HEK293 (cell line): ENCODE data around the gene SEC24C.

Experiments used
- CTCF ChIA-PET: fragments of 350-600 bp; formaldehyde crosslinking; extraction: SDS; loops from one replicate; lab custom pipeline; 2021; ENCODE audit warnings: antibody characterized with exemption; lab: Yijun Ruan, JAX
- POLR2A ChIA-PET: fragments of 300-600 bp; formaldehyde crosslinking; extraction: SDS; loops from one replicate; lab custom pipeline; 2020; ENCODE audit warnings: antibody characterized with exemption, inconsistent platforms; lab: Yijun Ruan, JAX
- H3K27ac ChIP-seq: fragments of 200-500 bp; sonication (Bioruptor generic); 2 replicates; pipeline ENCODE4 v1.5.1; 2014; ENCODE audit warnings: low read depth, low read length, control low read depth, inconsistent platforms; ENCODE audit errors: extremely low read depth
- H3K36me3 ChIP-seq, 2 experiments: fragments of 200-500 bp in 1 of 2; sonication (Bioruptor generic) in 1 of 2; 1 replicate in 1 of 2; 2 replicates in 1 of 2; pipeline ENCODE4 v1.5.1; 2014 to 2017; ENCODE audit warnings: inconsistent platforms in 2 of 2, low read length in 2 of 2; ENCODE audit not compliant: control insufficient read depth in 2 of 2, insufficient read depth in 1 of 2
- H3K4me1 ChIP-seq: fragments of 200-500 bp; sonication (Bioruptor generic); 2 replicates; pipeline ENCODE4 v1.5.1; 2014; ENCODE audit warnings: mild to moderate bottlenecking, low read length, inconsistent platforms; ENCODE audit not compliant: control insufficient read depth, insufficient read depth
- H3K4me3 ChIP-seq: 2 replicates; pipeline ENCODE4 v1.5.1; 2011; ENCODE audit warnings: low read depth, mild to moderate bottlenecking, control low read depth, low read length, moderate library complexity
- H3K9me3 ChIP-seq: fragments of 200-500 bp; sonication (Bioruptor generic); 2 replicates; pipeline ENCODE4 v1.5.1; 2014; ENCODE audit warnings: low read depth, low read length, inconsistent platforms; ENCODE audit not compliant: control insufficient read depth, insufficient read depth
- HOXD13 ChIP-seq: sonication (generic); formaldehyde crosslinking; IDR thresholded peaks from 2 replicates; pipeline ENCODE4 v1.8.0; 2022; ENCODE audit warnings: missing genetic modification reagents, borderline replicate concordance
- INSM2 ChIP-seq: fragments of 450-650 bp; formaldehyde crosslinking; IDR thresholded peaks from 2 replicates; pipeline ENCODE4 v1.5.1; 2016; ENCODE audit warnings: missing biosample characterization, missing genetic modification characterization
- TRIM28 ChIP-seq: IDR thresholded peaks from 2 replicates; pipeline ENCODE4 v1.6.1; 2011; ENCODE audit warnings: low read length, control low read depth, borderline replicate concordance
- ZBTB49 ChIP-seq: fragments of 450-650 bp; formaldehyde crosslinking; IDR thresholded peaks from 2 replicates; pipeline ENCODE4 v1.5.1; 2016; ENCODE audit warnings: missing biosample characterization, missing genetic modification characterization, low read depth
- ZFP3 ChIP-seq: fragments of 450-650 bp; formaldehyde crosslinking; IDR thresholded peaks from 2 replicates; pipeline ENCODE4 v1.5.1; 2016; ENCODE audit warnings: low read depth, missing biosample characterization, missing genetic modification characterization
- ZNF157 ChIP-seq: fragments of 450-650 bp; formaldehyde crosslinking; IDR thresholded peaks from 2 replicates; pipeline ENCODE4 v1.5.1; 2016; ENCODE audit warnings: missing biosample characterization, missing genetic modification characterization
- ZNF518A ChIP-seq: fragments of 450-650 bp; formaldehyde crosslinking; conservative IDR thresholded peaks from 2 replicates; pipeline ENCODE4 v1.5.1; 2016; ENCODE audit warnings: low read depth, missing biosample characterization, missing genetic modification characterization
- ZNF658 ChIP-seq: fragments of 450-650 bp; formaldehyde crosslinking; IDR thresholded peaks from 2 replicates; pipeline ENCODE4; 2016; ENCODE audit warnings: missing biosample characterization, missing genetic modification characterization
- ZNF692 ChIP-seq: fragments of 450-650 bp; formaldehyde crosslinking; IDR thresholded peaks from 2 replicates; pipeline ENCODE4 v1.5.1; 2016; ENCODE audit warnings: missing biosample characterization, missing genetic modification characterization
- ZSCAN16 ChIP-seq: fragments of 450-650 bp; formaldehyde crosslinking; IDR thresholded peaks from 2 replicates; pipeline ENCODE4 v1.5.1; 2016; ENCODE audit warnings: missing biosample characterization, missing genetic modification characterization
- ZSCAN18 ChIP-seq: fragments of 450-650 bp; formaldehyde crosslinking; IDR thresholded peaks from 2 replicates; pipeline ENCODE4 v1.5.1; 2016; ENCODE audit warnings: missing biosample characterization, missing genetic modification characterization
- ZSCAN4 ChIP-seq: fragments of 450-650 bp; formaldehyde crosslinking; IDR thresholded peaks from 2 replicates; pipeline ENCODE4 v1.5.1; 2017; ENCODE audit warnings: missing biosample characterization, missing genetic modification characterization

SEC24C gene

GRCh38 chr10:73810735-73811465 is 66.7 kb downstream of the SEC24C start (continued):
- TF ChIP-seq ZNF518A (tag by site-specific recombination) (no peak), ZNF658 (tag by site-specific recombination) (no peak), ZSCAN18 (tag by site-specific recombination) (no peak), INSM2 (tag by site-specific recombination) (no peak)
- TF ChIP-seq, all 188 proteins: peak for 14

- no peak overlapping the region for H3K27ac ChIP-seq
- H3K4me3 ChIP-seq, result no peak overlapping the region
- POLR2A ChIA-PET, result no interaction called here
- no peaks in the 10 kb centered on the region for H3K9me3 ChIP-seq
- peaks cover 4 to 54% of the 10 kb centered on the region in 2 experiments; a peak in 2 of 3 replicates for H3K36me3 ChIP-seq
- H3K4me1 ChIP-seq, result no peaks in the 10 kb centered on the region
- CTCF ChIA-PET, result interaction anchor here (0.9 to 1.7 kb wide), 2 partner anchors 67 to 68 kb away, joined by 4 to 8 read pairs; no protein-coding TSS in a partner anchor
- TF ChIP-seq ZFP3 (tag by site-specific recombination), result no peak
- no peak for TF ChIP-seq ZSCAN16
- no peak for TF ChIP-seq ZBTB49
- no peak for TF ChIP-seq ZNF157 (tag by site-specific recombination)
- no peak for TF ChIP-seq ZSCAN4
- no peak for TF ChIP-seq ZNF692 (tag by site-specific recombination)
- no peak for TF ChIP-seq HOXD13
- no peak for TF ChIP-seq TRIM28
Measured at GRCh38 chr10:73812657-73813056, 68.5 kb downstream of the SEC24C start.
